ENCODE measurements around the gene DCTN2.

Gene DCTN2

DNA sequence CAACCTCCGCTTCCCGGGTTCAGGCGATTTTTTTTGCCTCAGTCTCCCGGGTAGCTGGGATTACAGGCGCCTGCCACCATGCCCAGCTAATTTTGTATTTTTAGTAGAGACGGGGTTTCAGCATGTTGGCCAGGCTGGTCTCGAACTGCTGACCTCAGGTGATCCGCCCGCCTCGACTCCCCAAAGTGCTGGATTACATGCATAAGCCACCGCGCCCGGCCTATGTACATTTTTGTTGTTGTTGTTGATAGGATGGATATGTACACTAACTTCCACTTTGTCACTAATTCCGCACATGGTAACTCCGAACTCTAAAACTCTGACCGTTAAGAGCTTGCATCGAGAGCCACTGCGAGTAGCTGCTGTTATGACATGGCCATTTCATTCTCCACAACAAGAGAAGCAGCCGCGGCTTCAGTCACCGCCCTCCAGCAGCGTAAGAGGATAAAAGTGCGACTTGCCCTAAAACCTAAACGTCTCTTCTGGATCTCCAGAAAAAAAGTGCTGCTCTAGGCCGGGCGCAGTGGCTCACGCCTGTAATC lies 59.9 kb downstream of the DCTN2 start:
- TF ChIP-seq, protein P1, sequence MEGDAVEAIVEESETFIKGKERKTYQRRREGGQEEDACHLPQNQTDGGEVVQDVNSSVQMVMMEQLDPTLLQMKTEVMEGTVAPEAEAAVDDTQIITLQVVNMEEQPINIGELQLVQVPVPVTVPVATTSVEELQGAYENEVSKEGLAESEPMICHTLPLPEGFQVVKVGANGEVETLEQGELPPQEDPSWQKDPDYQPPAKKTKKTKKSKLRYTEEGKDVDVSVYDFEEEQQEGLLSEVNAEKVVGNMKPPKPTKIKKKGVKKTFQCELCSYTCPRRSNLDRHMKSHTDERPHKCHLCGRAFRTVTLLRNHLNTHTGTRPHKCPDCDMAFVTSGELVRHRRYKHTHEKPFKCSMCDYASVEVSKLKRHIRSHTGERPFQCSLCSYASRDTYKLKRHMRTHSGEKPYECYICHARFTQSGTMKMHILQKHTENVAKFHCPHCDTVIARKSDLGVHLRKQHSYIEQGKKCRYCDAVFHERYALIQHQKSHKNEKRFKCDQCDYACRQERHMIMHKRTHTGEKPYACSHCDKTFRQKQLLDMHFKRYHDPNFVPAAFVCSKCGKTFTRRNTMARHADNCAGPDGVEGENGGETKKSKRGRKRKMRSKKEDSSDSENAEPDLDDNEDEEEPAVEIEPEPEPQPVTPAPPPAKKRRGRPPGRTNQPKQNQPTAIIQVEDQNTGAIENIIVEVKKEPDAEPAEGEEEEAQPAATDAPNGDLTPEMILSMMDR (IDR thresholded peaks at IDR 0.05), result no peak

DNA sequence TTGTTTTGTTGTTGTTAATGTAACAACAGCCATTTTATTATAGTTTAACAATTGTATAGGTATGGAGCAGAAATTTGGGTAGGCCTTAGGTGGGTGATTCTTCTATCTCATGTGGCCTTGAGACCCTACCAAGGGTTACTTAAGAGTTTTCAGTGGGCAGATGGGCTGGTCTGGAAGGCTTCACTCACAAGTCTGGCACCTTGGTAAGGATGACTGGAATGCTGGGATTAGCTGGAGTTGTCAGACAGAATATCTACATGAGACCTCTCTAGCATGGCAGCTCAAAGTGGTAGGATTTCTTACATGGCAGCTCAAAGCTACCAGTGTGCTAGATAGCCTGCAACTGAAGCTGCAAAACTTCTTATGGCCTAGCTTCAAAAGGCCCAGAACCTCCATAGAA lies 61.3 kb downstream of the DCTN2 start:
- TF ChIP-seq, protein P1 (IDR thresholded peaks at IDR 0.05), result no peak

DNA sequence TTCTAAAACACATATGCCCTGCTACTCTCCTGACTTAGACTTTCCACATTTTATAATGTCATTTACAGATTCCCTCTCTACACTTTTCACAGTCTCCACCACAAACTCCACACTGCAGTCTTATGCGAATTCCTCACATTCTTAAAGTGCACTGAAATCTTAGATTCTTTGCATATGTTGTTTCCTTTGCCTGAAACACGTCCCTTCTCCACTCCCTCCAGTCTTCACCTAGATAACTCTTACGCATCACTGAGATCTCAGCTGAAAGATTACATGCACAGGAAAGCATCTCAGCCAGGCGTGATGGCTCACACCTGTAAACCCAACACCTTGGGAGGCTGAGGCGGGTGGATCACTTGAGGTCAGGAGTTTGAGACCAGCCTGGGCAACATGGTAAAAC lies 63.5 kb downstream of the DCTN2 start:
- TF ChIP-seq, protein P1 (IDR thresholded peaks at IDR 0.05), result no peak

DNA sequence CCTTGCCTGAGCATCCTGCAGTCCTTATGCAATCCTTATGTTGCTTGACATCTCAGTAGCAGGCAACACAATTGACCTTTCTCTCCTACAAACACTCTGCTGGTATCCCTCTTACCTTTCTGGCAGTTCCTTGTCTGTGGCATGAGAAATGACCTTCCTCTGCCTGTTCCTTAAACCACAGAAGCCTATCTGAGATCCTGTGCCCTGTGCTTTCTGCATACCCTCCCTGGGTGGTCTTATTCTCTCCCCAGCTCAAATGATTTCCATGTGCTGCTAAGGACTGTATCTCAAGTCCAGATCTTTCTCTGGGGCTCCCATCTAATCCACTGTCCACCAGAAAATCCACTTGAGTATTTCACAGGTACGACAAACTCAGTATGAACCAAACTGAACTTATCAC lies 65.3 kb downstream of the DCTN2 start:
- TF ChIP-seq, protein P1 (IDR thresholded peaks at IDR 0.05), result no peak
